H9 (cell line): ENCODE data around the gene IRF2. TPM values are rescaled to one million over a fixed set of nuclear protein-coding genes. Genes with fewer than 3 reads are reported as not detected.

Experiments used
- DNase-seq: peaks from one replicate; pipeline ENCODE4 v3.0.0-alpha.2; 2017
- H2AFZ ChIP-seq: one replicate; pipeline ENCODE4 v1.6.1; 2013; ENCODE audit warnings: mild to moderate bottlenecking, low read length, control low read depth, moderate library complexity
- H2AK5ac ChIP-seq: 2 replicates; pipeline ENCODE4 v1.6.1; 2013; ENCODE audit warnings: low read length, control low read depth, mixed read lengths; ENCODE audit not compliant: insufficient read length
- H2BK120ac ChIP-seq: one replicate; pipeline ENCODE4 v1.6.1; 2013; ENCODE audit warnings: low read depth, mild to moderate bottlenecking, low read length, control low read depth, inconsistent platforms; ENCODE audit not compliant: poor library complexity, severe bottlenecking
- H2BK12ac ChIP-seq: 2 replicates; pipeline ENCODE4 v1.6.1; 2013; ENCODE audit warnings: low read length, control low read depth, mixed read lengths, low read depth; ENCODE audit not compliant: insufficient read length
- H2BK15ac ChIP-seq: 2 replicates; pipeline ENCODE4 v1.6.1; 2013; ENCODE audit warnings: low read depth, low read length, control low read depth
- H2BK20ac ChIP-seq: one replicate; pipeline ENCODE4 v1.6.1; 2013; ENCODE audit warnings: low read depth, mild to moderate bottlenecking, low read length, control low read depth, inconsistent platforms; ENCODE audit not compliant: poor library complexity, severe bottlenecking
- H2BK5ac ChIP-seq: 2 replicates; pipeline ENCODE4 v1.6.1; 2013; ENCODE audit warnings: low read length, control low read depth, mixed read lengths; ENCODE audit not compliant: insufficient read length
- H3K14ac ChIP-seq: 2 replicates; pipeline ENCODE4 v1.6.1; 2013; ENCODE audit warnings: low read length, control low read depth; ENCODE audit not compliant: insufficient read depth
- H3K18ac ChIP-seq: 2 replicates; pipeline ENCODE4 v1.6.1; 2013; ENCODE audit warnings: low read depth, mild to moderate bottlenecking, mixed read lengths, low read length, control low read depth; ENCODE audit not compliant: insufficient read length
- H3K23ac ChIP-seq: 2 replicates; pipeline ENCODE4 v1.6.1; 2013; ENCODE audit warnings: low read length, control low read depth, mixed read lengths, low read depth; ENCODE audit not compliant: insufficient read length
- H3K23me2 ChIP-seq: 2 replicates; pipeline ENCODE4 v1.6.1; 2013; ENCODE audit warnings: low read depth, mild to moderate bottlenecking, mixed read lengths, low read length, control low read depth; ENCODE audit not compliant: insufficient read length, poor library complexity, severe bottlenecking
- H3K27ac ChIP-seq: 2 replicates; pipeline ENCODE4 v1.5.1; 2013; ENCODE audit warnings: low read length, control low read depth, mixed read lengths, low read depth; ENCODE audit not compliant: insufficient read length
- H3K27me3 ChIP-seq: 2 replicates; pipeline ENCODE4 v1.6.1; 2013; ENCODE audit warnings: low read length, control low read depth, inconsistent platforms; ENCODE audit not compliant: insufficient read depth
- H3K4ac ChIP-seq: 2 replicates; pipeline ENCODE4 v1.6.1; 2013; ENCODE audit warnings: low read depth, mild to moderate bottlenecking, control low read depth, inconsistent platforms, low read length, moderate library complexity
- H3K4me1 ChIP-seq: 2 replicates; pipeline ENCODE4 v1.6.1; 2013; ENCODE audit warnings: low read length, control low read depth, inconsistent platforms; ENCODE audit not compliant: insufficient read depth
- H3K4me2 ChIP-seq: 2 replicates; pipeline ENCODE4 v1.6.1; 2013; ENCODE audit warnings: low read length, control low read depth, mixed read lengths; ENCODE audit not compliant: insufficient read length, insufficient read depth
- H3K56ac ChIP-seq: 2 replicates; pipeline ENCODE4 v1.6.1; 2013; ENCODE audit warnings: low read depth, mild to moderate bottlenecking, mixed read lengths, low read length, control low read depth; ENCODE audit not compliant: insufficient read length
- H3K79me1 ChIP-seq: 2 replicates; pipeline ENCODE4 v1.6.1; 2013; ENCODE audit warnings: low read depth, mild to moderate bottlenecking, moderate library complexity, low read length, control low read depth, inconsistent platforms; ENCODE audit not compliant: insufficient read depth, poor library complexity, severe bottlenecking
- H3K79me2 ChIP-seq: 2 replicates; pipeline ENCODE4 v1.6.1; 2013; ENCODE audit warnings: low read length, control low read depth, inconsistent platforms; ENCODE audit not compliant: insufficient read depth
- H3K9ac ChIP-seq: 2 replicates; pipeline ENCODE4 v1.6.1; 2013; ENCODE audit warnings: low read length, control low read depth, mixed read lengths; ENCODE audit not compliant: insufficient read length; ENCODE audit errors: extremely low read depth
- H3K9me3 ChIP-seq: one replicate; pipeline ENCODE4 v1.6.1; 2013; ENCODE audit warnings: low read depth, low read length, inconsistent platforms; ENCODE audit not compliant: control insufficient read depth
- H3T11ph ChIP-seq: one replicate; pipeline ENCODE4 v1.6.1; 2013; ENCODE audit warnings: mild to moderate bottlenecking, low read length, control low read depth, inconsistent platforms
- H4K20me1 ChIP-seq: one replicate; pipeline ENCODE4 v1.6.1; 2013; ENCODE audit not compliant: control insufficient read depth, insufficient read length, insufficient read depth
- H4K5ac ChIP-seq: 2 replicates; pipeline ENCODE4 v1.6.1; 2013; ENCODE audit warnings: low read depth, mild to moderate bottlenecking, mixed read lengths, low read length, control low read depth; ENCODE audit not compliant: insufficient read length
- H4K8ac ChIP-seq: replicated peaks from 2 replicates; pipeline ENCODE4 v1.6.1; 2013; ENCODE audit warnings: low read length, control low read depth, mixed read lengths, low read depth; ENCODE audit not compliant: insufficient read length
- H4K91ac ChIP-seq: 2 replicates; pipeline ENCODE4 v1.6.1; 2013; ENCODE audit warnings: low read depth, mild to moderate bottlenecking, moderate library complexity, mixed read lengths, low read length, control low read depth; ENCODE audit not compliant: insufficient read length
- H3K27ac Mint-ChIP-seq, 3 experiments: 2 replicates in 2 of 3; 3 replicates in 1 of 3; pipeline ENCODE4 v1.8.0; 2020 to 2021; ENCODE audit warnings: mixed read lengths in 3 of 3, mild to moderate bottlenecking in 1 of 3, moderate library complexity in 1 of 3
- H3K27me3 Mint-ChIP-seq: 2 replicates; pipeline ENCODE4 v1.8.0; 2021; ENCODE audit warnings: low read depth, mild to moderate bottlenecking, moderate library complexity, mixed read lengths
- H3K36me3 Mint-ChIP-seq, 3 experiments: 2 replicates in 2 of 3; 3 replicates in 1 of 3; pipeline ENCODE4 v1.8.0; 2020 to 2021; ENCODE audit warnings: low read depth in 3 of 3, mixed read lengths in 3 of 3; ENCODE audit not compliant: insufficient read depth in 1 of 3
- H3K4me1 Mint-ChIP-seq, 2 experiments: 2 replicates each; pipeline ENCODE4 v1.8.0; 2020; ENCODE audit warnings: mixed read lengths in 2 of 2
- H3K4me3 Mint-ChIP-seq, 2 experiments: 2 replicates in 1 of 2; 3 replicates in 1 of 2; pipeline ENCODE4 v1.8.0; 2020 to 2021; ENCODE audit warnings: mild to moderate bottlenecking in 2 of 2, mixed read lengths in 2 of 2, moderate library complexity in 1 of 2
- H3K9me3 Mint-ChIP-seq, 2 experiments: 2 replicates in 1 of 2; 3 replicates in 1 of 2; pipeline ENCODE4 v1.8.0; 2020; ENCODE audit warnings: mild to moderate bottlenecking in 2 of 2, mixed read lengths in 2 of 2, moderate library complexity in 1 of 2
- WGBS: extraction: QIAGEN DNeasy Blood & Tissue Kit; methylation state at CpG from one replicate; pipeline ENCODE4 v1.1.7; 2013; ENCODE audit warnings: missing lambda C conversion rate, low lambda C conversion rate, mixed read lengths; ENCODE audit not compliant: insufficient read length; ENCODE audit errors: extremely low coverage; 5-methylcytosine and 5-hydroxymethylcytosine counted together
- total RNA-seq: library from RNA; stranded (reverse); gene quantifications from 2 replicates; pipeline ENCODE4 v1.2.1, GENCODE V29; 2021
- TF ChIP-seq, protein P1 (sequence below): fragments of 200-600 bp; sonication (generic); conservative IDR thresholded peaks from 3 replicates; pipeline ENCODE4 v1.8.0; 2021; ENCODE audit warnings: antibody characterized with exemption, mild to moderate bottlenecking

The IRF2 gene
- total RNA-seq, 1 experiment from 2014 or later: 13.5 TPM

DNA sequence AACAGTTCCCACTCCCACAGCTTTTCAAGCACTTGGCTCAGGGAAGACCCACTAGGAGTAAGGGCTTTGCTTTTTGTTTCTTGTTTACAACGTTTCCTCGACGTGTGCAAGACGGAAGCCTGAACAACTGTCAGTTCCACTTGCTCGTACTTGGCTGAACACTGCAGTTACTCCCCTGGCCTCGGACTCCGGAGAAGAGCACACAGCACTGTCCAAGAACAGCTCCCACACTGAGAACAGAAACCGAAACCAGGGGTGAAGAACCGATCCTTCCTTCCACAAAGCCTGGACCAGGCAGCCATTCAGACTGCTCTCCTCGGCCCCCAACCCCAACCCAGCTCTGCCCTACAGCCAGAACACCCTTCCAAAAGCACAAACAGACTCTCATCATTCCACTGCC, 25.5 kb downstream of the IRF2 start:
- Histone ChIP-seq H3K23ac (no peak overlapping the region), H4K20me1 (no peaks in the 10 kb centered on the region), H2BK120ac (no peak overlapping the region), H2BK5ac (no peak overlapping the region), H3K4me1 (peaks cover 29% of the 10 kb centered on the region), H3K4me2 (peak overlapping the region; percentile 18), H3K79me1 (peaks cover 15% of the 10 kb centered on the region), H4K8ac (no peak overlapping the region), H2AFZ (no peak overlapping the region), H3K4ac (no peak overlapping the region), H3K9me3 (no peaks in the 10 kb centered on the region), H3K56ac (no peak overlapping the region), H2BK20ac (no peak overlapping the region), H3K23me2 (peaks cover 3% of the 10 kb centered on the region), H2AK5ac (peak overlapping the region; percentile 90), H3K18ac (peak overlapping the region; percentile 54), H2BK15ac (no peak overlapping the region), H3K27ac (no peak overlapping the region), H3K27me3 (no peaks in the 10 kb centered on the region), H3K14ac (0 out of 2 replicates have a peak overlapping the region, but pooled peaks have one; percentile 35), H2BK12ac (peak overlapping the region; percentile 58), H4K91ac (no peak overlapping the region), H3T11ph (no peak overlapping the region), H4K5ac (no peak overlapping the region), H3K79me2 (peaks cover 8% of the 10 kb centered on the region; the same call in 1 of the 2 replicates), H3K9ac (peak overlapping the region; percentile 19)
- peak overlapping the region; percentile 2 to 91 (median 60); a peak in 6 of 7 replicates for H3K27ac Mint-ChIP-seq
- no peaks in the 10 kb centered on the region for H3K9me3 Mint-ChIP-seq
- DNase-seq: no peak
- peaks cover 56 to 67% of the 10 kb centered on the region in 2 experiments for H3K4me1 Mint-ChIP-seq
- no peaks in the 10 kb centered on the region for H3K27me3 Mint-ChIP-seq
- H3K4me3 Mint-ChIP-seq: peak overlapping the region in 1 of 2 experiments; percentile 27; a peak in 1 of 5 replicates
- WGBS: no CpG with 5 or more reads among the region's 10 CpGs
- TF ChIP-seq, protein P1, sequence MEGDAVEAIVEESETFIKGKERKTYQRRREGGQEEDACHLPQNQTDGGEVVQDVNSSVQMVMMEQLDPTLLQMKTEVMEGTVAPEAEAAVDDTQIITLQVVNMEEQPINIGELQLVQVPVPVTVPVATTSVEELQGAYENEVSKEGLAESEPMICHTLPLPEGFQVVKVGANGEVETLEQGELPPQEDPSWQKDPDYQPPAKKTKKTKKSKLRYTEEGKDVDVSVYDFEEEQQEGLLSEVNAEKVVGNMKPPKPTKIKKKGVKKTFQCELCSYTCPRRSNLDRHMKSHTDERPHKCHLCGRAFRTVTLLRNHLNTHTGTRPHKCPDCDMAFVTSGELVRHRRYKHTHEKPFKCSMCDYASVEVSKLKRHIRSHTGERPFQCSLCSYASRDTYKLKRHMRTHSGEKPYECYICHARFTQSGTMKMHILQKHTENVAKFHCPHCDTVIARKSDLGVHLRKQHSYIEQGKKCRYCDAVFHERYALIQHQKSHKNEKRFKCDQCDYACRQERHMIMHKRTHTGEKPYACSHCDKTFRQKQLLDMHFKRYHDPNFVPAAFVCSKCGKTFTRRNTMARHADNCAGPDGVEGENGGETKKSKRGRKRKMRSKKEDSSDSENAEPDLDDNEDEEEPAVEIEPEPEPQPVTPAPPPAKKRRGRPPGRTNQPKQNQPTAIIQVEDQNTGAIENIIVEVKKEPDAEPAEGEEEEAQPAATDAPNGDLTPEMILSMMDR: no peak
- no peaks in the 10 kb centered on the region; a peak in 1 of 7 replicates for H3K36me3 Mint-ChIP-seq
